ENCODE data around the gene DGKE. TPM values are rescaled to one million over a fixed set of nuclear protein-coding genes. Genes with fewer than 3 reads are reported as not detected.
A peak's percentile ranks its signal among the peaks of the same experiment; 100 is the strongest.

DGKE gene
- polyA plus RNA-seq, 1 donor = 8.3 TPM

GRCh38 chr17:56890390-56890789 lies 56.4 kb downstream of the DGKE start:
- DNase-seq = no peak

GRCh38 chr17:56890906-56891674 lies 57.1 kb downstream of the DGKE start:
- no peak for DNase-seq

GRCh38 chr17:56891751-56892150 lies 57.8 kb downstream of the DGKE start:
- DNase-seq = no peak

- DNase-seq = no peak
Measured at GRCh38 chr17:56892333-56892732, 58.4 kb downstream of the DGKE start.

- DNase-seq = no peak
Measured at GRCh38 chr17:56893503-56893902, 59.6 kb downstream of the DGKE start.

- DNase-seq = no peak
Measured at GRCh38 chr17:56894859-56895455, 61.0 kb downstream of the DGKE start.

- DNase-seq = no peak
Measured at GRCh38 chr17:56896217-56896967, 62.4 kb downstream of the DGKE start.

GRCh38 chr17:56896968-56897359 lies 63.0 kb downstream of the DGKE start:
- DNase-seq = no peak

GRCh38 chr17:56897646-56898424 lies 63.9 kb downstream of the DGKE start:
- DNase-seq = no peak

- no peak for DNase-seq
Measured at GRCh38 chr17:56898874-56899273, 64.9 kb downstream of the DGKE start.

GRCh38 chr17:56899403-56899802 lies 65.5 kb downstream of the DGKE start:
- DNase-seq = no peak

- no peak for DNase-seq
Measured at GRCh38 chr17:56902348-56902747, 68.4 kb downstream of the DGKE start.

GRCh38 chr17:56903560-56903959 lies 69.6 kb downstream of the DGKE start:
- no peak for DNase-seq

GRCh38 chr17:56908001-56908542 lies 74.1 kb downstream of the DGKE start:
- DNase-seq = no peak

GRCh38 chr17:56909742-56910508 lies 76.0 kb downstream of the DGKE start:
- no peak for DNase-seq

GRCh38 chr17:56910509-56911235 lies 76.7 kb downstream of the DGKE start:
- DNase-seq = no peak

- DNase-seq = no peak
Measured at GRCh38 chr17:56912105-56912999, 78.4 kb downstream of the DGKE start.

GRCh38 chr17:56913000-56913311 lies 79.0 kb downstream of the DGKE start:
- DNase-seq = no peak

GRCh38 chr17:56913353-56913866 lies 79.5 kb downstream of the DGKE start:
- DNase-seq = peak; percentile 15

Data from left kidney (tissue), 2 donors.